AG04449 (cell line): ENCODE measurements around the gene DDX27.
"Not testable (repeated sequence)": the region's sequence is repeated elsewhere in the genome, so short reads cannot be mapped to it uniquely, and the experiment has no call there.

Experiments used
- CTCF ChIA-PET: fragments of 350-600 bp; formaldehyde crosslinking; extraction: SDS; loops from one replicate; lab custom pipeline; 2021; ENCODE audit warnings: antibody characterized with exemption; lab: Yijun Ruan, JAX
- POLR2A ChIA-PET: fragments of 400-600, 350-600 bp; formaldehyde crosslinking; extraction: SDS; loops from one replicate; lab custom pipeline; 2020; ENCODE audit warnings: antibody characterized with exemption, inconsistent platforms; lab: Yijun Ruan, JAX
- DNase-seq: peaks from one replicate; pipeline ENCODE4 v3.0.0-alpha.2; 2010; ENCODE audit warnings: low read depth, low spot score
- H3K4me3 ChIP-seq: 2 replicates; pipeline ENCODE4 v1.5.1; 2011; ENCODE audit warnings: low read depth, mild to moderate bottlenecking, control low read depth, low read length
- TF ChIP-seq, protein P1 (sequence below): IDR thresholded peaks from one replicate; pipeline ENCODE4 v1.5.1; 2011; ENCODE audit warnings: mild to moderate bottlenecking, moderate library complexity, low read length, control low read depth, inconsistent platforms; ENCODE audit not compliant: insufficient read depth; ENCODE audit errors: missing control alignments

Gene DDX27

DNA sequence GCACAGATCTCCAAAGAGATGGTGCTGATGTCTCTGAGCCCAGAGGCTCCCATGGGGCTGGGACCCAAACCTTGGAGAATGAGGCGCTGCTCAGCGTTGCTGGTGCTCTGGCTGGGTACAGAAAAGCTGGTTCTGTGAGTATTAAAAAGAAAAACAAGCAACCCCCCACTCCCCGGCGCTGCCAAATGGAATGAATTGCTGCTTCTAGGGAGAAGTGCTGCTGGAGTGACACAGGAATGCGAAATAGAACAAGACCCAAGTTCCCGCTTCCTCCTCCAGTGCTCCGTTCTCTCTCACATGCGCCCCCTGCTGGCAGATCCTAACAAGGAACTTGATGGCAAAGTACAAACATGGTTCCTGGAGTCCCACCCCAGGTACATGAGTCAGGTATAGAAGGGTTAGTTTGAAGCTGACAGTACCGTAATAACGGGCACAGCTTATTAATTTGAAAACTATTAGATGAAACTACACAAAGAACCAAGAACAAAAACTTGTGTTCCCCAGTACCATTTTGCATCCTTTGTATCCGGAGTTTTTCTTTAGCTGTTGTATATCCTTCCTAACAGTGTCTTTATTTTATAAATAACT, 2.1 kb upstream of the DDX27 start:
- DNase-seq: peak; percentile 38
- TF ChIP-seq, protein P1, sequence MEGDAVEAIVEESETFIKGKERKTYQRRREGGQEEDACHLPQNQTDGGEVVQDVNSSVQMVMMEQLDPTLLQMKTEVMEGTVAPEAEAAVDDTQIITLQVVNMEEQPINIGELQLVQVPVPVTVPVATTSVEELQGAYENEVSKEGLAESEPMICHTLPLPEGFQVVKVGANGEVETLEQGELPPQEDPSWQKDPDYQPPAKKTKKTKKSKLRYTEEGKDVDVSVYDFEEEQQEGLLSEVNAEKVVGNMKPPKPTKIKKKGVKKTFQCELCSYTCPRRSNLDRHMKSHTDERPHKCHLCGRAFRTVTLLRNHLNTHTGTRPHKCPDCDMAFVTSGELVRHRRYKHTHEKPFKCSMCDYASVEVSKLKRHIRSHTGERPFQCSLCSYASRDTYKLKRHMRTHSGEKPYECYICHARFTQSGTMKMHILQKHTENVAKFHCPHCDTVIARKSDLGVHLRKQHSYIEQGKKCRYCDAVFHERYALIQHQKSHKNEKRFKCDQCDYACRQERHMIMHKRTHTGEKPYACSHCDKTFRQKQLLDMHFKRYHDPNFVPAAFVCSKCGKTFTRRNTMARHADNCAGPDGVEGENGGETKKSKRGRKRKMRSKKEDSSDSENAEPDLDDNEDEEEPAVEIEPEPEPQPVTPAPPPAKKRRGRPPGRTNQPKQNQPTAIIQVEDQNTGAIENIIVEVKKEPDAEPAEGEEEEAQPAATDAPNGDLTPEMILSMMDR: peak; percentile 88
- ChIA-PET CTCF (interaction anchor here (0.5 to 8.3 kb wide), 53 partner anchors 10 to 577 kb away, joined by 3 to 258 read pairs (median 5); partner anchors contain the start of genes CSE1L and STAU1), POLR2A (no interaction called here)
- H3K4me3 ChIP-seq: peak overlapping the region; percentile 23; the same call in 1 of the 2 replicates

DNA sequence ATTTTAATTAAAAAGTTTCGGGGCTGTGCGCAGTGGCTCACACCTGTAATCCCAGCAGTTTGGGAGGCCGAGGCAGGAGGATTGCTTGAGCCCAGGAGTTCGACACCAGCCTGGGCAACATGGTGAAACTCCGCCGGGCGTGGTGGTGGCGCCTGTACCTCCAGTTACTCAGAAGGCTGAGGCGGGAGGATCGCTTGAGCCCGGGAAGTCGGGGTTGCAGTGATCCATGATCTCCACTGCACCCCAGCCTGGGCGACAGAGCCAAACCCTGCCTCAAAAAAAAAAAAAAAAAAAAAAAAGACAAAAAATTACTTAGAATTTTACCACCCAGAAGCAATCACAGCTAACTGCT, 501 bp upstream of the DDX27 start:
- CTCF ChIA-PET: interaction anchor here (4.3 to 8.3 kb wide), 3 partner anchors 12 to 90 kb away, joined by 53 to 258 read pairs (median 53); no protein-coding TSS in a partner anchor

DNA sequence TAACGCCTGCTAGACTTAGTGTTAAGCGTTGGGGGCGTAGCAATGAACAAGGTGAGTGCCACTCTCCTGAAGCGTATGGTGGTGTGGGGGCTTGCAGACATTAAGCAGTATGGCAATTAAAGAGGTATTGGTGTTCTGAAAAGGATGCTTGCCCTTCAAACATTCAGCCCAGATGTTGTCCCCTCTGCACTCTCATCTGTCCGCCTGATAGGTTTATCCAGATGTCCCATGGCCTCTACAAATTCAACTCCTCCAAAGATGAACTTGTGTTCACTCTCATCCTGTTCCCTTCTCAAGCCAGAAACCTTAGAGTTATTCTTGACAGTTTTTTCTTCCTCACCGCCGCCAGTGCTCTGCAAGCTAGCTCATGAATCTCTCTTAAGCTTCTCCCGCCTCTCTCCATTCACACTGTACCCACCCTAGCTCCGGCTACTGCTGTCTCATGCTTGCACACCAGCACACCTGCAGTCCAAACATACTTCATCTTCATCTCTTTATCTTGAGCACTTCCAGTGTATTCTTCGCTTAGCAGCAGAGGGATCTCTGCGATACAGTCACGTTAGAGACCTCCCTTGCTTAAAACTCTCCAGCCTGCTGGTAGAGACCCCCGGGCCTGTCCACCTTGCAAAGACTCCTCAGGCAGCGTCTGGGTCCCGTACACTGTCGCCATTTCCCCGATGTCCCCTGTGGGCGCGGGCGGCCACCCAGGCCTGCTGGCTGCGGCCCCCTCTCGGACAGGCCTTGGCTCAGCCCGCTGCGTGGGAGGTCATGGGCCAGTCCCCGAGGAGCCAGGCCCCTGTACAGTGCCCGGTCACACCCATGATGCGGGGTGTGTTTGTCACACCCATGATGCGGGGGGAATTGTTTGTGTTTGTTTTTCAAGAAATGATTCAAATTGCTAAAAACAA, 962 bp downstream of the DDX27 start:
- ChIA-PET POLR2A (no interaction called here), CTCF (interaction anchor here (1.7 to 4.3 kb wide), 2 partner anchors 87 to 91 kb away, joined by 5 to 53 read pairs; no protein-coding TSS in a partner anchor)
- H3K4me3 ChIP-seq: peak overlapping the region; percentile 100
- TF ChIP-seq, protein P1: no peak
- no peak for DNase-seq

More for the DNA sequence above, 501 bp upstream of the DDX27 start:
- peak overlapping the region; percentile 31 for H3K4me3 ChIP-seq
- POLR2A ChIA-PET: interaction anchor here (0.5 to 1.0 kb wide), 6 partner anchors 11 to 86 kb away, joined by 3 to 8 read pairs (median 4); no protein-coding TSS in a partner anchor
- not testable (repeated sequence) for DNase-seq

DNA sequence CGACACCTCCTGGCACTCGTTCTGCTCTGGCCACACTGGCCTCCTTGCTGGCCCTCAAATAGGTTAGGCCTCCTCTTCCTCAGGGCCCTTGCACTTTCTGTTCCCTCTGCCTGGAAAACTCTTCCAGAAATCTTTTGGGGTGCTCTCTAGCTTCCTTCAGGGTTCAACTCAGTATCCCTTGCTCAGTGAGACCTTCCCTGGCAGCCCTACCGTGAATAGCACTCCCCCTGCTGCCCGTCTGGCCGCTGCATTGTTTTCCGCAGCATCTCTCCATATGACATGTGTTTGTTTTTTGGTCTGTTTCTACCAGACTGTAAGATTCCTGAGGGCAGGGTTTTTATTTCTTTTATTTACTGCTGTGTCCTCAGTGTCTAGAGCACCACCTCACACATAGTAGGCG, 6.7 kb downstream of the DDX27 start:
- TF ChIP-seq, protein P1: no peak
- CTCF ChIA-PET: no interaction called here
- POLR2A ChIA-PET: no interaction called here
- no peak for DNase-seq
- no peak overlapping the region for H3K4me3 ChIP-seq

DNA sequence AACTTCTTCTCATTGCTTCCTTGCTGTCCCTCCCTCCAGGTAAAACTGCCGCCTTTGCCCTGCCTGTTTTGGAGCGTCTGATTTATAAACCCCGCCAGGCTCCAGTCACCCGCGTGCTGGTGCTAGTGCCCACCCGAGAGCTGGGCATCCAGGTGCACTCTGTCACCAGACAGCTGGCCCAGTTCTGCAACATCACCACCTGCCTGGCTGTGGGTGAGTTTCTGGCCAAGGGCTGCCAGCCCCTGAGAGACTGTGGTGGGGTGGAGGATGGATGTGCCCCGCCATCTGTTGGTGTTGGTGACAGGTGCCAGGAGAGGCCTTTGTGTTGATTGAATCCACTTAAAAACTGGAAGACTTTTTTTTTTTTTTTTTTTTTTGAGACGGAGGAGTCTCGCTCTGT, 9.5 kb downstream of the DDX27 start:
- DNase-seq: no peak
- no peak overlapping the region for H3K4me3 ChIP-seq
- TF ChIP-seq, protein P1: no peak
- ChIA-PET POLR2A (no interaction called here), CTCF (no interaction called here)

DNA sequence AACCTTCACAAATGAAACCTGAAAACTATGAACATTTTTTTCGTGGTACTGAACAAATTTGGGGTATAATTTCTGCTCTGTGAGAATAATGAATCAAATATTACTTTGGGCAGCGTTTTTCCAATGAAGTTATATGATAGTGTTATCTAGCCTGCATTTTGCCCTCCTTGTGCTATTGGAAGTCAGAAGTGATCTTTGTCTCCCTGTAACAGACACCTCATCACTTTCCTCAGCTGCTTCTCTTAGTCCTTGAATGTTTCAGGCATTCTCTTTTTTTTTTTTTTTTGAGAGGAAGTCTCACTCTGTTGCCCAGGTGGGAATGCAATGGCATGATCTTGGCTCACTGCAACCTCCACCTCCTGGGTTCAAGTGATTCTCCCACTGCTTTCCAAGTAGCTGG, 10.2 kb downstream of the DDX27 start:
- CTCF ChIA-PET: no interaction called here
- TF ChIP-seq, protein P1: no peak
- no peak for DNase-seq
- POLR2A ChIA-PET: interaction anchor here (0.6 kb wide), 1 partner anchor 11 kb away, joined by 4 read pairs; no protein-coding TSS in a partner anchor
- H3K4me3 ChIP-seq: no peak overlapping the region
